Measurements from ENCODE around the gene FAM199X.

DNA sequence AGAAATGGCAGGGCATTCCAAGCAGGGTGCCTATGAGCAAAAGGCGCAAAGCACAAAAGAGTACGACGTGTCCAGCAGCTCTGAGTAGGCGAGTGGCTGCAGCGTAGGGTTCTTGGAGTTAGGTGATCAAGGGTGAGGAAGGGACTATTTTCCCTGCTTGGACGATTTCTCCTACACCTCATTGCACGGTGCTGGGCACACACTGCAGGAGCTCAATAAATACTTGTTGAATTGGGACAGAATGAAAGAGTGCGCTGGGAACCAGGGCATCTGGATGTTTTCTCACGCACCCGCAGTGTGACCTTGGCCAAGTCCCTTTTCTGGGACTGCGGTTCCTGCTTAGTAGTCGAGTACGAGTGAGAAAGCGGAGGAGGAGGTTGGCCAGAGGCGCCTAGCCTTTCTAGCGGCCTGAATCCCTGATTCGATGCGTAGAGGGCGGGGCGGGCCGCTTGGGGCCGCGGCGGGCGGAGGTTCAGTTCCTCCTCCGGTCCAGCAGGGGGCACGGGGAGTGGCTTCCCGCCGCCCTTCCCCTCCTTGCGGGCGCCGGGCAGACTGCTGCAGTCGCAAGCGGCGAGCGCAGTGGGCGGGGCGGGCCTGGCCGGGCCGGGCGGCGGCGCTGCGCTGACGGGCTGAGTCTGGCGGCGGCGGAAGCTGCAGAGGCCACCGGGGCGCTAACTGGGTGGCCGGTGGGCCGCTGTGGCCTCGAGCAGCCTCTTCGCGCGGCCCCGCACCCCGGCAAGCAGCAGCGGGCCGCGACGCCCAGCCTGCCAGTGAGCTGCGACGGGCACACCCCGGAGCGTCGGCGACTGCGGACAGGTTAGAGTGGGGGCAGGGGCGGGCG, at the start of gene FAM199X:
- TF ChIP-seq, protein P1, sequence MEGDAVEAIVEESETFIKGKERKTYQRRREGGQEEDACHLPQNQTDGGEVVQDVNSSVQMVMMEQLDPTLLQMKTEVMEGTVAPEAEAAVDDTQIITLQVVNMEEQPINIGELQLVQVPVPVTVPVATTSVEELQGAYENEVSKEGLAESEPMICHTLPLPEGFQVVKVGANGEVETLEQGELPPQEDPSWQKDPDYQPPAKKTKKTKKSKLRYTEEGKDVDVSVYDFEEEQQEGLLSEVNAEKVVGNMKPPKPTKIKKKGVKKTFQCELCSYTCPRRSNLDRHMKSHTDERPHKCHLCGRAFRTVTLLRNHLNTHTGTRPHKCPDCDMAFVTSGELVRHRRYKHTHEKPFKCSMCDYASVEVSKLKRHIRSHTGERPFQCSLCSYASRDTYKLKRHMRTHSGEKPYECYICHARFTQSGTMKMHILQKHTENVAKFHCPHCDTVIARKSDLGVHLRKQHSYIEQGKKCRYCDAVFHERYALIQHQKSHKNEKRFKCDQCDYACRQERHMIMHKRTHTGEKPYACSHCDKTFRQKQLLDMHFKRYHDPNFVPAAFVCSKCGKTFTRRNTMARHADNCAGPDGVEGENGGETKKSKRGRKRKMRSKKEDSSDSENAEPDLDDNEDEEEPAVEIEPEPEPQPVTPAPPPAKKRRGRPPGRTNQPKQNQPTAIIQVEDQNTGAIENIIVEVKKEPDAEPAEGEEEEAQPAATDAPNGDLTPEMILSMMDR (conservative IDR thresholded peaks at IDR 0.05 in 1 of 2, IDR thresholded peaks at IDR 0.05 in 1 of 2; ENCODE audit: low read depth in 1 of 2, low read length in 2 of 2), result peak; percentile 43 to 51
- TF ChIP-seq EZH2 (IDR thresholded peaks at IDR 0.05; ENCODE audit: low read length, missing control alignments), result no peak

Data from fibroblast of lung (primary cell).